PC-3 (cell line): ENCODE data around the gene GFRA1. TPM values are rescaled to one million over a fixed set of nuclear protein-coding genes. Genes with fewer than 3 reads are reported as not detected.
"Not testable (repeated sequence)": the region's sequence is repeated elsewhere in the genome, so short reads cannot be mapped to it uniquely, and the experiment has no call there.

Source experiments
- ATAC-seq: fragments of 200-7000 bp; cut with Tn5 transposase; 2 replicates; pipeline ENCODE4 v1.9.1; 2020; ENCODE audit warnings: mild to moderate bottlenecking, moderate library complexity
- BruUV-seq: library from RNA; stranded (reverse); fragments of 400-500 nt; replicated peaks from 2 replicates; lab custom pipeline; 2021; lab: Mats Ljungman, UMichigan
- CTCF ChIA-PET: fragments of 300-600 bp; sonication (Branson Sonifier 250); formaldehyde crosslinking; loops from one replicate; lab custom pipeline; 2022; ENCODE audit warnings: antibody characterized with exemption; lab: Charles Lee
- POLR2A ChIA-PET: fragments of 300-600 bp; sonication (Branson Sonifier 250); formaldehyde crosslinking; loops from one replicate; lab custom pipeline; 2022; ENCODE audit warnings: antibody characterized with exemption; ENCODE audit not compliant: unreplicated experiment; lab: Charles Lee
- DNase-seq: peaks from one replicate; pipeline ENCODE4 v3.0.0-alpha.2; 2015
- H2AFZ ChIP-seq: fragments of 300-600 bp; sonication (generic); 2 replicates; pipeline ENCODE4 v1.6.0; 2016; ENCODE audit warnings: antibody characterized with exemption, low read length
- H3F3A ChIP-seq: fragments of 300-600 bp; sonication (generic); one replicate; pipeline ENCODE4 v1.6.0; 2017; ENCODE audit warnings: antibody characterized with exemption, low read length, control low read depth, mild to moderate bottlenecking; ENCODE audit not compliant: unreplicated experiment
- H3K27ac ChIP-seq: fragments of 300-600 bp; sonication (generic); 2 replicates; pipeline ENCODE4 v1.5.1; 2016; ENCODE audit warnings: mild to moderate bottlenecking, low read length
- H3K27me3 ChIP-seq: fragments of 300-600 bp; sonication (generic); 2 replicates; pipeline ENCODE4 v1.6.1; 2016; ENCODE audit warnings: low read length, mixed read lengths
- H3K36me3 ChIP-seq: fragments of 300-600 bp; sonication (generic); 2 replicates; pipeline ENCODE4 v1.6.1; 2016; ENCODE audit warnings: low read depth, mixed run types, low read length, mixed read lengths
- H3K4me1 ChIP-seq: fragments of 300-600 bp; sonication (generic); 2 replicates; pipeline ENCODE4 v1.5.1; 2016; ENCODE audit warnings: low read length; ENCODE audit not compliant: insufficient read depth
- H3K4me2 ChIP-seq: fragments of 300-600 bp; sonication (generic); 2 replicates; pipeline ENCODE4 v1.6.0; 2016; ENCODE audit warnings: low read length
- H3K4me3 ChIP-seq: fragments of 300-600 bp; sonication (generic); 2 replicates; pipeline ENCODE4 v1.5.1; 2016; ENCODE audit warnings: mild to moderate bottlenecking, low read length, mixed read lengths
- H3K79me2 ChIP-seq: fragments of 300-600 bp; sonication (generic); 2 replicates; pipeline ENCODE4 v1.6.1; 2017; ENCODE audit warnings: low read length, mixed read lengths
- H3K9ac ChIP-seq: fragments of 300-600 bp; sonication (generic); 2 replicates; pipeline ENCODE4 v1.6.0; 2016; ENCODE audit warnings: mild to moderate bottlenecking, low read length
- H3K9me2 ChIP-seq: fragments of 300-600 bp; sonication (generic); replicated peaks from 2 replicates; pipeline ENCODE4 v1.6.1; 2016; ENCODE audit warnings: mixed run types, low read length, mixed read lengths
- H3K9me3 ChIP-seq: fragments of 300-600 bp; sonication (generic); 2 replicates; pipeline ENCODE4 v1.6.1; 2016; ENCODE audit warnings: low read length, mixed read lengths
- H4K20me1 ChIP-seq: fragments of 300-600 bp; sonication (generic); 2 replicates; pipeline ENCODE4 v1.6.1; 2016; ENCODE audit warnings: low read length, mixed read lengths
- EZH2 ChIP-seq: fragments of 300-600 bp; sonication (generic); IDR thresholded peaks from one replicate; pipeline ENCODE4 v1.6.1; 2017; ENCODE audit warnings: antibody characterized with exemption, mild to moderate bottlenecking, low read length; ENCODE audit not compliant: unreplicated experiment
- EZH2phosphoT487 ChIP-seq: fragments of 300-600 bp; sonication (generic); IDR thresholded peaks from 2 replicates; pipeline ENCODE4 v1.6.1; 2018; ENCODE audit warnings: mild to moderate bottlenecking, antibody characterized with exemption, low read length, borderline replicate concordance
- intact Hi-C: fragments of 100-400 bp; cut with micrococcal nuclease; formaldehyde crosslinking; loops from 2 replicates; pipeline ENCODE4 v1.9.0; 2023
- total RNA-seq: library from RNA; depleted of rRNA; stranded (reverse); fragments of >200 nt; gene quantifications from 2 replicates; pipeline ENCODE4 v1.2.3, GENCODE V29; 2014
- TF ChIP-seq, protein P1 (sequence below): fragments of 300-600 bp; sonication (generic); conservative IDR thresholded peaks from 2 replicates; pipeline ENCODE4 v1.5.1; 2017; ENCODE audit warnings: antibody characterized with exemption, low read depth, mild to moderate bottlenecking, low read length

The GFRA1 gene
- total RNA-seq, 1 experiment from 2014 or later: not detected

DNA sequence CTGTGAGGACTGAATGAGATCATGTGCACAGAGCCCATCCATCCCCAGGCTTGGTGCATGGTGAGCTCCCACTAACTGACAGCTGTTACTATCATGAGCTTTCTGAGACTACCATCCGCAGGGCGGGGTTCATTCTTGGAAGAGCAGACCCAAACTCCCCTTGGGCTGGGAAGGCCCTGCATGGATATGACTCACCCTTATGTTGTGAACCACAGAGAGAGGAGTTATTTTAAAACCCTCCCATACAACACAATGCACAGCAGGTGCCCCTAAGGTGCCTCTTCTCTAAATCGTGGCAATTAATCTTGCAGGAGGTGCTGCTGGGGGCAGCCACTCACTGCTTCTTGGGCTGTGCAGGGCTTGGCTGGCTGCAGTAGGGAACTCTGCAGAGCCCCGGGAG is 219.1 kb downstream of the GFRA1 start:
- ChIA-PET POLR2A (no interaction called here), CTCF (no interaction called here)
- Histone ChIP-seq H3F3A (no peaks in the 10 kb centered on the region), H3K9me2 (no peaks in the 10 kb centered on the region), H3K9me3 (no peaks in the 10 kb centered on the region), H3K4me2 (no peak overlapping the region), H3K36me3 (no peaks in the 10 kb centered on the region), H4K20me1 (no peaks in the 10 kb centered on the region), H2AFZ (no peak overlapping the region), H3K9ac (no peak overlapping the region), H3K4me1 (no peaks in the 10 kb centered on the region), H3K27me3 (peaks cover 7% of the 10 kb centered on the region), H3K27ac (no peak overlapping the region), H3K79me2 (no peaks in the 10 kb centered on the region), H3K4me3 (no peak overlapping the region)
- BruUV-seq: no TSS peak
- no peak for DNase-seq
- TF ChIP-seq, protein P1, sequence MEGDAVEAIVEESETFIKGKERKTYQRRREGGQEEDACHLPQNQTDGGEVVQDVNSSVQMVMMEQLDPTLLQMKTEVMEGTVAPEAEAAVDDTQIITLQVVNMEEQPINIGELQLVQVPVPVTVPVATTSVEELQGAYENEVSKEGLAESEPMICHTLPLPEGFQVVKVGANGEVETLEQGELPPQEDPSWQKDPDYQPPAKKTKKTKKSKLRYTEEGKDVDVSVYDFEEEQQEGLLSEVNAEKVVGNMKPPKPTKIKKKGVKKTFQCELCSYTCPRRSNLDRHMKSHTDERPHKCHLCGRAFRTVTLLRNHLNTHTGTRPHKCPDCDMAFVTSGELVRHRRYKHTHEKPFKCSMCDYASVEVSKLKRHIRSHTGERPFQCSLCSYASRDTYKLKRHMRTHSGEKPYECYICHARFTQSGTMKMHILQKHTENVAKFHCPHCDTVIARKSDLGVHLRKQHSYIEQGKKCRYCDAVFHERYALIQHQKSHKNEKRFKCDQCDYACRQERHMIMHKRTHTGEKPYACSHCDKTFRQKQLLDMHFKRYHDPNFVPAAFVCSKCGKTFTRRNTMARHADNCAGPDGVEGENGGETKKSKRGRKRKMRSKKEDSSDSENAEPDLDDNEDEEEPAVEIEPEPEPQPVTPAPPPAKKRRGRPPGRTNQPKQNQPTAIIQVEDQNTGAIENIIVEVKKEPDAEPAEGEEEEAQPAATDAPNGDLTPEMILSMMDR: no peak
- no peak for TF ChIP-seq EZH2phosphoT487
- TF ChIP-seq EZH2: no peak
- no peak for ATAC-seq
- intact Hi-C loops: no loop called here

DNA sequence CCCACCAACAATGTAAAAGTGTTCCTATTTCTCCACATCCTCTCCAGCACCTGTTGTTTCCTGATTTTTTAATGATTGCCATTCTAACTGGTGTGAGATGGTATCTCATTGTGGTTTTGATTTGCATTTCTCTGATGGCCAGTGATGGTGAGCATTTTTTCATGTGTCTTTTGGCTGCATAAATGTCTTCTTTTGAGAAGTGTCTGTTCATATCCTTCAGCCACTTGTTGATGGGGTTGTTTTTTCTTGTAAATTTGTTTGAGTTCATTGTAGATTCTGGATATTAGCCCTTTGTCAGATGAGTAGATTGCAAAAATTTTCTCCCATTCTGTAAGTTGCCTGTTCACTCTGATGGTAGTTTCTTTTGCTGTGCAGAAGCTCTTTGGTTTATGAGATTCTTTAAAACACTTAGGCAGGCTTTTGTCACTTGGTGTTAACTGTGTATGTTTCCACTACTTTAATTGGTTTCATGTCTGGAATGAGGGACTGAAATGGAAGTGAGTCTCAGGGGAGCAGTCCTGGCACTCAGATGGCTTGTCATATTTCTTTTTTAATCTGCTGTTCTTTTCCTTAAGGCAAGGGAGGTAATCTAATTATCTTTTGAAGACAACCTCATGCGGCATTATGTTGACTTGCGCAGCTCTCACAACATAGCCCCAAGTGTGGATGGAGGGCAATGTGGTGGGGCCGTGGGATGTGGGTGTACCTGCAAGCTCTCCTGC is 219.8 kb downstream of the GFRA1 start:
- H3K9me2 ChIP-seq, intact Hi-C loops, BruUV-seq, H2AFZ ChIP-seq, H3K36me3 ChIP-seq, H3K79me2 ChIP-seq, POLR2A ChIA-PET, H3K4me1 ChIP-seq, H3K27me3 ChIP-seq, H3F3A ChIP-seq, ATAC-seq, DNase-seq, H3K4me2 ChIP-seq, H3K27ac ChIP-seq, H3K4me3 ChIP-seq, H3K9ac ChIP-seq, H3K9me3 ChIP-seq, CTCF ChIA-PET, H4K20me1 ChIP-seq: not testable (repeated sequence)

- H3K9ac ChIP-seq, H3F3A ChIP-seq, H3K27ac ChIP-seq, DNase-seq, H3K9me3 ChIP-seq, H3K4me3 ChIP-seq, H3K36me3 ChIP-seq, H2AFZ ChIP-seq, H3K27me3 ChIP-seq, POLR2A ChIA-PET, H3K4me1 ChIP-seq, H3K79me2 ChIP-seq, CTCF ChIA-PET, ATAC-seq, H3K4me2 ChIP-seq, H3K9me2 ChIP-seq, H4K20me1 ChIP-seq, intact Hi-C loops, BruUV-seq: not testable (repeated sequence)
These were observed 220.5 kb downstream of the GFRA1 start for GRCh38 chr10:116052522-116052921.

GRCh38 chr10:116049974-116050304 is 223.1 kb downstream of the GFRA1 start:
- H3K36me3 ChIP-seq: no peaks in the 10 kb centered on the region
- H3K4me2 ChIP-seq: no peak overlapping the region
- no peaks in the 10 kb centered on the region for H3K27me3 ChIP-seq
- TF ChIP-seq, protein P1: no peak
- TF ChIP-seq EZH2phosphoT487: no peak
- no peak for TF ChIP-seq EZH2
- no peak overlapping the region for H3K9ac ChIP-seq
- H3K4me1 ChIP-seq: no peaks in the 10 kb centered on the region
- H2AFZ ChIP-seq: no peak overlapping the region
- ChIA-PET POLR2A (no interaction called here), CTCF (no interaction called here)
- no TSS peak for BruUV-seq
- H4K20me1 ChIP-seq: no peaks in the 10 kb centered on the region
- no peak overlapping the region for H3K4me3 ChIP-seq
- intact Hi-C loops: no loop called here
- no peaks in the 10 kb centered on the region for H3K9me2 ChIP-seq
- ATAC-seq (no peak), DNase-seq (no peak)
- no peak overlapping the region for H3K27ac ChIP-seq
- no peaks in the 10 kb centered on the region for H3K79me2 ChIP-seq
- no peaks in the 10 kb centered on the region for H3F3A ChIP-seq
- H3K9me3 ChIP-seq: no peaks in the 10 kb centered on the region
